Skeletal muscle satellite cell (primary cell): ENCODE data around the gene KLRG1.

Experiments used
- H3K27me3 ChIP-seq: 2 replicates; pipeline ENCODE4 v1.7.0; 2013; ENCODE audit warnings: low read length; ENCODE audit not compliant: control insufficient read depth, insufficient read depth
- H3K36me3 ChIP-seq: 2 replicates; pipeline ENCODE4 v1.7.0; 2013; ENCODE audit warnings: mild to moderate bottlenecking, control low read depth, low read length; ENCODE audit not compliant: insufficient read depth
- H3K4me1 ChIP-seq: 2 replicates; pipeline ENCODE4 v1.7.0; 2013; ENCODE audit warnings: low read length; ENCODE audit not compliant: control insufficient read depth, insufficient read depth
- H3K4me2 ChIP-seq: 2 replicates; pipeline ENCODE4 v1.7.0; 2013; ENCODE audit warnings: mild to moderate bottlenecking, low read length
- H3K4me3 ChIP-seq: 2 replicates; pipeline ENCODE4 v1.7.0; 2013; ENCODE audit warnings: low read length
- H3K9ac ChIP-seq: 2 replicates; pipeline ENCODE4 v1.7.0; 2013; ENCODE audit warnings: mild to moderate bottlenecking, low read depth, low read length, moderate library complexity
- H3K9me3 ChIP-seq: replicated peaks from 2 replicates; pipeline ENCODE4 v1.7.0; 2013; ENCODE audit warnings: mild to moderate bottlenecking, control low read depth, low read length

KLRG1 gene

DNA sequence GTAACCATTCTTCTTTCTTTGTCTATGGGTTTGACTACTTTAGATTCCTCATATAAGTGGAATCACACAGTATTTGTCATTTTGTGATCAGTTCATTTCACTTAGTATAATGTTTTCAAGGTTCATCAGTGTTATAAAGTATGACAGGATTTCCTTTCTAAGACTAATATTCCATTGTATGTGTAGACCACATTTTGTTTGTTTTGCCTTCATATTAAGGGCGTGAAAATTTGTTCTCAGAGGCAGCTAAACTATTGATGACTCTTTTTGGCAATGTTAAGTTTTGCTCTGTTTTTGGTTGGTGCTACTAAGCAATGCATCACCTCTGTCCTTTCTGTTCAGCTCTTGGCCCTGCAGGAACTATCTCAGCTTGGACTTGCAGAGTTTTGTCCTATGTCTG lies 1.7 kb upstream of the KLRG1 start:
- H3K4me3 ChIP-seq, result no peak overlapping the region
- no peaks in the 10 kb centered on the region for H3K36me3 ChIP-seq
- H3K27me3 ChIP-seq, result no peaks in the 10 kb centered on the region
- H3K4me2 ChIP-seq, result no peak overlapping the region
- no peaks in the 10 kb centered on the region for H3K9me3 ChIP-seq
- no peak overlapping the region for H3K9ac ChIP-seq
- no peaks in the 10 kb centered on the region for H3K4me1 ChIP-seq

GRCh38 chr12:8991371-8992345 lies 2.3 kb downstream of the KLRG1 start:
- no peaks in the 10 kb centered on the region for H3K36me3 ChIP-seq
- no peaks in the 10 kb centered on the region for H3K4me1 ChIP-seq
- H3K4me2 ChIP-seq, result no peak overlapping the region

DNA sequence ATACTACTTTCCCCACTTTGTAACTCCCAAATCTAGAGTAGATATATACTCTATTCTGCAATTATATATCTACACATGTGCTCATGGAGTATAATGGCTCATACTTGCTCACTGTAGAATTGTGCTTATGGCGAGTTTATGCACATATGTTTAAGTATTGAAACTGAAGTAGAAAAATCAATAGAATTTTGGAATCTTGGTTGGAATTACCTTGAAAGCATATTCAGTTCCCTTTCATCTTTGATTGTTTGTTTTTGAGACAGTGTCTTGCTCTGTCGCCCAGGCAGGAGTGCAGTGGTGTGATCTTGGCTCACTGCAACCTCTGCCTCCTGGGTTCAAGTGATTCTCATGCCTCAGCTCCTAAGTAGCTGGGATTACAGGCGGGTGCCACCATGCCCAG lies 4.5 kb downstream of the KLRG1 start:
- H3K4me1 ChIP-seq, result no peaks in the 10 kb centered on the region

More at GRCh38 chr12:8991371-8992345, 2.3 kb downstream of the KLRG1 start:
- no peaks in the 10 kb centered on the region for H3K27me3 ChIP-seq
- H3K9me3 ChIP-seq, result no peaks in the 10 kb centered on the region
- no peak overlapping the region for H3K9ac ChIP-seq
- no peak overlapping the region for H3K4me3 ChIP-seq

DNA sequence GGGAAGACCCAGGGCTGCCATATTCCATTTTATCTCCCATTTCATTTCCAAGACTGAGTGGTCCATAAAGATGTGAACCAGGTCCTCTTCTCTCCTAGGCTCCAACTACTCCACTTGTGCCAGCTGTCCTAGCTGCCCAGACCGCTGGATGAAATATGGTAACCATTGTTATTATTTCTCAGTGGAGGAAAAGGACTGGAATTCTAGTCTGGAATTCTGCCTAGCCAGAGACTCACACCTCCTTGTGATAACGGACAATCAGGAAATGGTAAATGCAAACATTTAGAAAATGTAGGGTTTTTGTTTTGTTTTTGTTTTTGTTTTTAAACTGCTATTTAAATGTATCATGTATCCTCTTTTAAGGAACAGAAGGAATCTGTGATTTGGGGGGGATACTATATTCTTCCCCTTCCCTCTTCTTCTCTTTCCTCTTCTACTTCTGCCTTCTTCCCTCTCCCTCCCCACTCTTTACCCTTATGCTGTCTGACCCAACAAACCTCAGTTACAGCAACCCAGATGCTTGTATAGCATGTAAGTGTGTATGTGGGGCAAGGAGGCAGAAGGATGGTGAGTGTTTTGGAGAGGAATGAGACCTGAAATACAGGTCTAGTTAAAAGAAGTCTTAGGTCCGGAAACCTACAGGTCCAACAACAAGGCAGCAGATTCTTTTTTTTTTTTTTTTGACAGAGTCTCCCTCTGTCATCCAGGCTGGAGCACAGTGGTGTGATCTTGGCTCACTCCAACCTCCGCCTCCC lies 5.9 kb downstream of the KLRG1 start:
- H3K4me3 ChIP-seq, result no peak overlapping the region
- H3K36me3 ChIP-seq, result no peaks in the 10 kb centered on the region
- H3K9me3 ChIP-seq, result no peaks in the 10 kb centered on the region
- no peak overlapping the region for H3K9ac ChIP-seq
- no peak overlapping the region for H3K4me2 ChIP-seq
- no peaks in the 10 kb centered on the region for H3K27me3 ChIP-seq
- H3K4me1 ChIP-seq, result no peaks in the 10 kb centered on the region

More for the DNA sequence above, 4.5 kb downstream of the KLRG1 start:
- Histone ChIP-seq H3K9me3 (no peaks in the 10 kb centered on the region), H3K36me3 (no peaks in the 10 kb centered on the region), H3K4me3 (no peak overlapping the region), H3K27me3 (no peaks in the 10 kb centered on the region), H3K9ac (no peak overlapping the region), H3K4me2 (no peak overlapping the region)

DNA sequence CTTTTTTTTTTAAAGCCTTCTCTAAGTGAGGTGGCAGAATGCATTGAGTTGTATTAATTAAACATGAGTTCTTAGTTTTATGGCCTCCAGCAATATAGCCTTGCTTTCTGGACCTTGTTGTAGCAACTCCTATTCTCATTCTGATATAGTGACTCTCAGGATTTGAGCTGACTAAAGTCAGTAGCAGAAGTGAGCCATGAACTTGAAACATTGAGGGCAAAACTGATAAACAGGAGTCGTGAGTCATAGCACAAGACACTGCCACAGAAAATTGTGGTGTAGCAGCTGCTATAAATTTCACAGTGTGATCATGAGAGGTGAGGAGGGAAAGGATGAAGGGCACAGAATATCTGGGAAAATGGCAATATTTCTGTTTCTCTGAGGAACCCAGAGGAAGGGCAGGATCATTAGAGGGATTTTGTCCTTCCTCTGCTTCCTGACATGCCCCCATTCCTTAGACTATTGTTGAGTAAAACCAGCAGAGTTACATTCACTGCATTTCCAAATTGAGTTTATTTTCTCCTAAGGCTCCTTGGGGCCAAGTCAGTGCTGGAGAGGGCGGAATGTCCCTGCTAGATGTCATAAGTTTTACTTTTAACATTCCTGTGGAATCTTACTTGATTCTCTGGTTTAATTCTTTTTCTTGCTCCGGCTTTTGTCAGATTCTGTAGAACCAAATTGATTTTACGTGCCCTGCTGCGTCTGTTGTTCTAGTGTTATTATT lies 7.5 kb downstream of the KLRG1 start:
- no peaks in the 10 kb centered on the region for H3K4me1 ChIP-seq
- H3K4me2 ChIP-seq, result no peak overlapping the region
- no peaks in the 10 kb centered on the region for H3K36me3 ChIP-seq
- no peaks in the 10 kb centered on the region for H3K27me3 ChIP-seq
- no peak overlapping the region for H3K9ac ChIP-seq
- no peaks in the 10 kb centered on the region for H3K9me3 ChIP-seq
- no peak overlapping the region for H3K4me3 ChIP-seq

- Histone ChIP-seq H3K4me2 (no peak overlapping the region), H3K36me3 (no peaks in the 10 kb centered on the region), H3K4me3 (no peak overlapping the region), H3K4me1 (no peaks in the 10 kb centered on the region), H3K9me3 (no peaks in the 10 kb centered on the region), H3K9ac (no peak overlapping the region), H3K27me3 (no peaks in the 10 kb centered on the region)
Measured at GRCh38 chr12:9001233-9001632, 11.9 kb downstream of the KLRG1 start.

DNA sequence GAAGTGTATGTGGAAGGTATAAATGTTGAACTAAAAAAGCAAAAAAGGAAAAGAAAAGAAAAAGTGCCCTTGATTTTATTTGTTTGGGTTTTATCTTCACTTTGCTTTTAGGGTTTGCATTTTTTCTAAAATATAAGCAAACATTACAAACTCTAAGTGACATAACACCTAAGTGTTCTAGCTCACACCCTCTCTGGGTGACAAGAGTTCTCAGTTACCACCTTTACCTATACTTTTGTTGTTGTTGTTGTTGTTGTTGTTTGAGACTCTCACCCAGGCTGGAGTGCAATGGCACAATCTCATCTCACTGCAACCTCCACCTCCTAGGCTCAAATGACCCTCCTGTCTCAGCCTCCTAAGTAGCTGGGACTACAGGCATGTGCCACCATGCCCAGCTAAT lies 13.0 kb downstream of the KLRG1 start:
- Histone ChIP-seq H3K9me3 (no peaks in the 10 kb centered on the region), H3K4me2 (no peak overlapping the region), H3K4me3 (no peak overlapping the region), H3K27me3 (no peaks in the 10 kb centered on the region), H3K36me3 (no peaks in the 10 kb centered on the region), H3K4me1 (no peaks in the 10 kb centered on the region), H3K9ac (no peak overlapping the region)

GRCh38 chr12:9022592-9022991 lies 33.2 kb downstream of the KLRG1 start:
- H3K4me1 ChIP-seq, result no peaks in the 10 kb centered on the region
- no peaks in the 10 kb centered on the region for H3K27me3 ChIP-seq
- H3K4me2 ChIP-seq, result no peak overlapping the region
- no peak overlapping the region for H3K4me3 ChIP-seq
- H3K9me3 ChIP-seq, result no peaks in the 10 kb centered on the region
- H3K9ac ChIP-seq, result no peak overlapping the region
- no peaks in the 10 kb centered on the region for H3K36me3 ChIP-seq

GRCh38 chr12:9024512-9024911 lies 35.2 kb downstream of the KLRG1 start:
- Histone ChIP-seq H3K9ac (no peak overlapping the region), H3K36me3 (no peaks in the 10 kb centered on the region), H3K9me3 (no peaks in the 10 kb centered on the region), H3K4me2 (no peak overlapping the region), H3K4me3 (no peak overlapping the region), H3K27me3 (no peaks in the 10 kb centered on the region), H3K4me1 (no peaks in the 10 kb centered on the region)

DNA sequence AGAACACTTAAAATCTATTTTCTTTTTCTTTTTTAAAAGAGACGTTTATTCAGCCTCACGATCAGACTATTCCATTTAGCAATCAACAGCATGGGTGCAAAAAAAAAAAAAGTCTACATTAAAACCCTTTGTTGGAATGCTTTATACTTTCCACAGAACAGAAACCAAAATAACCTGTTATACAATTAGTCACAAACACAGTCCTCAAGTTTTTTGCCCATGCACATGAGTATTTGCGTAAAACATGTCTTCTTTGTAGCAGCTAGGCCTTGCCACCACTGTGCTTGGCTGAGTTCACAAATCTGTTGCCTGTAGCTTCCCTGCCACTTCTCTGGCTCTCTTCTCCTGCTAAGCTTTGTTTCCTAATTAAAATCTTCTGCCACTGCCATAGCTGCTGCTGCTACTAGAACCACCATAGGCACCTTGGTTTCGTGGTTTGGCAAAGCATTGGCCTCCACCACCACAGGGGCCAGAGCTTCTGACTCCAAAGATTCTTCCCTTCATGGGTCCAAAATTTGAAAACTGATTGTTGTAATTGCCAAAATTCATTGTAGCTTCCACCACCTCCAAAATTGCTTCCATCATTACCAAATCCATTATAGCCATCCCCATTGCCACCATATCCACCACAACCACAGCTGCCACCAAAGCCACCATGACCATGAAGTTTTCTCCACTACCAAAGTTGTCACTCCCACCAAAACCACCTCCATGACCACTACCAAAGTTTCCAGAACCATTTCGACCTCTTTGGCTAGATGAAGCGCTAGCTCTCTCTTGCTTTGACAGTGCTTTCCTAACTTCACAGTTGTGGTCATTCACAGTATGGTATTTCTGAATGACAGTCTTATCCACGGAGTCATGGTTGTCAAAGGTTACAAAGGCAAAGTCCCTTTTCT lies 38.1 kb downstream of the KLRG1 start:
- Histone ChIP-seq H3K9me3 (no peaks in the 10 kb centered on the region), H3K9ac (no peak overlapping the region), H3K4me3 (no peak overlapping the region), H3K4me1 (no peaks in the 10 kb centered on the region), H3K4me2 (no peak overlapping the region), H3K27me3 (no peaks in the 10 kb centered on the region), H3K36me3 (no peaks in the 10 kb centered on the region)
